ENCODE results near the gene DOK5.

Gene DOK5

DNA sequence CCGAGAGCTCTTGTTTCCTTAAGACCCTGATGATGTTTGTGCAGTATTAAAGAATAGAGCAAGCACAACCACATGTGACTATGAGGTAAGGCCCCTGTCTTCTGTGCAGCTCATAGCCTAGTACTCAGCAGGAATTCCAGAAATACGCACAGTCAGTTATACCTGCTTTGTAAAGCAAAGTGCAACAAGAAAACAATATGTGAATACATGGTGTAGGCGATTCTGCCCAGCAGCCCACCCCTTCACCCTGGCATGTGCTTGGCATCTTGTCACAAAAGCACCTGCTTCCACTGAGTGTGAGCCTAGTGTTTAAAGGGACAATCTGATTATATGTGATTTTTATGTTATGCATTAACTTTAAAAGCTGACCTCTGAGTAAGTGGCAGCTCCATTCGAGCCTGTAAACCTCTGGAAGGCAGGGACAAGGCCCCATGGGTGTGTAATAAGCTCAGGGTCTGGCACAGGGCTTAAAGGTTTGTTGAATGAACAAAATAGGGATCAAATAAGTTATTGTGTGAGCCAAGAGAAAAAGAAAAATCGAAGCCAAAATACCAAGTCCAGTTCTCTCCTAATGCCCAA is 148.7 kb downstream of the DOK5 start:
- no peak for DNase-seq (ENCODE audit: extremely low read depth, insufficient read length)
- Histone ChIP-seq H3K4me3 (replicated peaks; ENCODE audit: low read depth, low read length) (no peak overlapping the region), H3K27me3 (replicated peaks; ENCODE audit: control insufficient read depth, insufficient read depth, low read length) (no peaks in the 10 kb centered on the region), H3K36me3 (ENCODE audit: control insufficient read depth, insufficient read depth, low read length) (no peaks in the 10 kb centered on the region)
- TF ChIP-seq, protein P1, sequence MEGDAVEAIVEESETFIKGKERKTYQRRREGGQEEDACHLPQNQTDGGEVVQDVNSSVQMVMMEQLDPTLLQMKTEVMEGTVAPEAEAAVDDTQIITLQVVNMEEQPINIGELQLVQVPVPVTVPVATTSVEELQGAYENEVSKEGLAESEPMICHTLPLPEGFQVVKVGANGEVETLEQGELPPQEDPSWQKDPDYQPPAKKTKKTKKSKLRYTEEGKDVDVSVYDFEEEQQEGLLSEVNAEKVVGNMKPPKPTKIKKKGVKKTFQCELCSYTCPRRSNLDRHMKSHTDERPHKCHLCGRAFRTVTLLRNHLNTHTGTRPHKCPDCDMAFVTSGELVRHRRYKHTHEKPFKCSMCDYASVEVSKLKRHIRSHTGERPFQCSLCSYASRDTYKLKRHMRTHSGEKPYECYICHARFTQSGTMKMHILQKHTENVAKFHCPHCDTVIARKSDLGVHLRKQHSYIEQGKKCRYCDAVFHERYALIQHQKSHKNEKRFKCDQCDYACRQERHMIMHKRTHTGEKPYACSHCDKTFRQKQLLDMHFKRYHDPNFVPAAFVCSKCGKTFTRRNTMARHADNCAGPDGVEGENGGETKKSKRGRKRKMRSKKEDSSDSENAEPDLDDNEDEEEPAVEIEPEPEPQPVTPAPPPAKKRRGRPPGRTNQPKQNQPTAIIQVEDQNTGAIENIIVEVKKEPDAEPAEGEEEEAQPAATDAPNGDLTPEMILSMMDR (IDR thresholded peaks at IDR 0.05; ENCODE audit: insufficient read depth, low read length, poor library complexity, severe bottlenecking), result no peak

DNA sequence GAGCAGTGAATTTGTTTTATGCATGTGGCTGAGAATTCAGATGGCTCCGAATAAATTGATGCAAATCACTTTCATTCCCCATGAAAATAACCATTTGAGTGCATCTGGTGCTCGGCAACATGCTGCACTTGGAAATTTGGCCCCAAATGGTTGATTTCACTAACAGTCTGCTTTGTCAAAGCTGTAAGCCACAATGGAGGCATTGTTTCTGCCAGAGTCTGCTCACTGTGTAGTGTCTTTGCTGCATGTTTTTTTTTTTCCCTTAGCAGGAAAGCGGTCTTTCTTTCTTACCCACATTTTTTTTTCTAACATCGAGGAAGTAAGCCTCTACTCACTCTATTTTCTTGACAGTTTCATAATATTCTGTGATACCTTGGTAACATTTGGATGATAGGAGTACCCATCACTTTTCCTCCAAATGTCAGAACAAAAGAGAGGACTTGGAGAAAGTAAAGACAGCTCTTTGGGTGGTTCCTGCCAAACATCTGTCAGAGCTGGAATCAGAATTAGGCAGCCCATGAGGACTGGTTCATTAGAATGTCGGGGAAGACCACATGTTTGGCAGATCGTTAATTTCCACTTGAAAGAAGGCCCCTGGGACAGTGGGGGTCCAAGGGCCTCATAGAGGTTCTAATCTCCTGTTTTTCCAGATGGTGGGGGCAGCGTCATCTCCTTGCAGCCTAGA is 149.5 kb downstream of the DOK5 start:
- H3K27me3 ChIP-seq (replicated peaks; ENCODE audit: control insufficient read depth, insufficient read depth, low read length), result no peaks in the 10 kb centered on the region

DNA sequence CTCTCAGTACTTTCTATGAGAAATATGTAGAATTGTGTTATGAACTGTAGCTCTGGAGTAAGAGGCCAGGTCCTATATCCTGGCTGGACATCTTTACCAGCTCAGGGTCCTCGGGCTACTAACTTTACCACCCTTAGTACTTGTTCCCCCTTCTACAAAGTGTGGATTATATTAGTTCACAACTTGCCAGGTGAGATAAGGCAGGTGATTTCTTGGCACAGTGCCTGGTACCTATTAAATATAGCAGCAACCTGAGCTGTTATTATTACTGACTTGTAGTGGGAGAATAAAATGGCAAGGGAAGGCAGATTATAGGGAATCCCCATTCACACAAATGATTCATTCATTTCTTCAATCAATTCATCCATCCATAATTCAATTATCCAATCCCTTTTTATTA is 150.1 kb downstream of the DOK5 start:
- TF ChIP-seq, protein P1 (IDR thresholded peaks at IDR 0.05; ENCODE audit: insufficient read depth, low read length, poor library complexity, severe bottlenecking), result no peak
- DNase-seq (ENCODE audit: extremely low read depth, insufficient read length), result no peak
- Histone ChIP-seq H3K36me3 (ENCODE audit: control insufficient read depth, insufficient read depth, low read length) (no peaks in the 10 kb centered on the region), H3K4me3 (replicated peaks; ENCODE audit: low read depth, low read length) (no peak overlapping the region), H3K27me3 (replicated peaks; ENCODE audit: control insufficient read depth, insufficient read depth, low read length) (no peaks in the 10 kb centered on the region)

More for the DNA sequence above, 149.5 kb downstream of the DOK5 start:
- DNase-seq (ENCODE audit: extremely low read depth, insufficient read length), result no peak
- Histone ChIP-seq H3K36me3 (ENCODE audit: control insufficient read depth, insufficient read depth, low read length) (no peaks in the 10 kb centered on the region), H3K4me3 (replicated peaks; ENCODE audit: low read depth, low read length) (no peak overlapping the region)
- TF ChIP-seq, protein P1 (IDR thresholded peaks at IDR 0.05; ENCODE audit: insufficient read depth, low read length, poor library complexity, severe bottlenecking), result no peak

DNA sequence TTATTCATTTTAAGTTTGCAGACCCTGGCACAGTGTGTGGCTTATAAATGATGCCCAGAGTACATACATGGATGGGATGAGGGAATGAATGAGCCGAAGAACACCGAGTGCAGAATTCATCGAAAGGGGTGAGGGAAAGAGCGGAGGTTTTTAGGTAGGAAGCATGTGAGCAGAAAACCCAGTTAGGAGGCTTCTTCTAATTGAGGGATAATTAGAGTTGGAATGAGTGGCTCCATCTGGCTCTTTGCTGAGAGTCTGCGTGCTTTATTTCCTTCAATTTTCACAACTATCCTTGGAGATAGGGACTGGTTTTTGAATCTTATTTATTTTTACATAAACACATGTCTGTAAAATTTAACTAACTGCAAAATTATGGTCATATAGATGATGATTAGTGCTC is 150.7 kb downstream of the DOK5 start:
- TF ChIP-seq, protein P1 (IDR thresholded peaks at IDR 0.05; ENCODE audit: insufficient read depth, low read length, poor library complexity, severe bottlenecking), result no peak
- Histone ChIP-seq H3K4me3 (replicated peaks; ENCODE audit: low read depth, low read length) (no peak overlapping the region), H3K36me3 (ENCODE audit: control insufficient read depth, insufficient read depth, low read length) (no peaks in the 10 kb centered on the region), H3K27me3 (replicated peaks; ENCODE audit: control insufficient read depth, insufficient read depth, low read length) (no peaks in the 10 kb centered on the region)
- DNase-seq (ENCODE audit: extremely low read depth, insufficient read length), result no peak

DNA sequence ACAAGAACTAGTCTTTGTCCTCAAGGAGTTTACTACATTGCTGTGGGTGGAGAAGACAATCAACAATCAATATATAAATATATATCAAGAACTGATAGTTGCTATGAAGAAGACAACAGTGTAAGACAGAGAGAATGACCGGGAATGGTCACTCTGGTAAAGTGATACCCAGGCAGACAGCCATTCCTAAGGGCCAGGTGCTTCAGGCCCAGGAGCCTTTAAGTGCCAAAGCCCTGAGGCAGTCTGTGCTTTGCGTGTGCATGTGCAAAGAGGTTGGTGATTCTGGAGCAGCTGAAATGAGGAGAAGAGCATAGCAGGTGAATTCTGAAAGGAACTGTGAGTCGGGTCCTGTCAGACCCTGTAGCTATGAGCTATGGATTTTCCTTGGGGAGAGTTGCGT is 154.2 kb downstream of the DOK5 start:
- H3K36me3 ChIP-seq (ENCODE audit: control insufficient read depth, insufficient read depth, low read length), result no peaks in the 10 kb centered on the region
- H3K27me3 ChIP-seq (replicated peaks; ENCODE audit: control insufficient read depth, insufficient read depth, low read length), result no peaks in the 10 kb centered on the region
- TF ChIP-seq, protein P1 (IDR thresholded peaks at IDR 0.05; ENCODE audit: insufficient read depth, low read length, poor library complexity, severe bottlenecking), result no peak
- no peak for DNase-seq (ENCODE audit: extremely low read depth, insufficient read length)
- H3K4me3 ChIP-seq (replicated peaks; ENCODE audit: low read depth, low read length), result no peak overlapping the region
